ENCODE results near the gene CCDC107.
"Not testable (repeated sequence)": the region's sequence is repeated elsewhere in the genome, so short reads cannot be mapped to it uniquely, and the experiment has no call there.

The CCDC107 gene

GRCh38 chr9:35638751-35639150 lies 19.3 kb upstream of the CCDC107 start:
- not testable (repeated sequence) for H3K4me1 ChIP-seq (ENCODE audit: control insufficient read depth, insufficient read depth, low read length, unreplicated experiment); H3K27me3 ChIP-seq (ENCODE audit: insufficient read depth, low read length); H3K79me2 ChIP-seq (ENCODE audit: control insufficient read depth, insufficient read depth, low read length, unreplicated experiment); H3K4me3 ChIP-seq (ENCODE audit: low read depth, low read length); H2AFZ ChIP-seq (ENCODE audit: low read length, unreplicated experiment); H3K27ac ChIP-seq (ENCODE audit: low read depth, low read length); H3K36me3 ChIP-seq (ENCODE audit: insufficient read depth, low read length)

GRCh38 chr9:35639225-35639624 lies 18.9 kb upstream of the CCDC107 start:
- H3K27ac ChIP-seq (ENCODE audit: low read depth, low read length); H3K4me1 ChIP-seq (ENCODE audit: control insufficient read depth, insufficient read depth, low read length, unreplicated experiment); H3K36me3 ChIP-seq (ENCODE audit: insufficient read depth, low read length); H3K4me3 ChIP-seq (ENCODE audit: low read depth, low read length); H2AFZ ChIP-seq (ENCODE audit: low read length, unreplicated experiment); H3K27me3 ChIP-seq (ENCODE audit: insufficient read depth, low read length); H3K79me2 ChIP-seq (ENCODE audit: control insufficient read depth, insufficient read depth, low read length, unreplicated experiment): not testable (repeated sequence)

GRCh38 chr9:35639631-35640030 lies 18.5 kb upstream of the CCDC107 start:
- H3K4me3 ChIP-seq (ENCODE audit: low read depth, low read length), result no peak overlapping the region
- H3K27me3 ChIP-seq (ENCODE audit: insufficient read depth, low read length), result no peaks in the 10 kb centered on the region
- no peak overlapping the region for H3K27ac ChIP-seq (ENCODE audit: low read depth, low read length)
- H3K36me3 ChIP-seq (ENCODE audit: insufficient read depth, low read length), result no peaks in the 10 kb centered on the region
- H3K4me1 ChIP-seq (ENCODE audit: control insufficient read depth, insufficient read depth, low read length, unreplicated experiment), result peaks cover 4% of the 10 kb centered on the region
- no peak overlapping the region for H2AFZ ChIP-seq (ENCODE audit: low read length, unreplicated experiment)
- H3K79me2 ChIP-seq (ENCODE audit: control insufficient read depth, insufficient read depth, low read length, unreplicated experiment), result no peaks in the 10 kb centered on the region

GRCh38 chr9:35640431-35640830 lies 17.7 kb upstream of the CCDC107 start:
- H2AFZ ChIP-seq (ENCODE audit: low read length, unreplicated experiment); H3K4me3 ChIP-seq (ENCODE audit: low read depth, low read length); H3K79me2 ChIP-seq (ENCODE audit: control insufficient read depth, insufficient read depth, low read length, unreplicated experiment); H3K27me3 ChIP-seq (ENCODE audit: insufficient read depth, low read length); H3K27ac ChIP-seq (ENCODE audit: low read depth, low read length); H3K36me3 ChIP-seq (ENCODE audit: insufficient read depth, low read length); H3K4me1 ChIP-seq (ENCODE audit: control insufficient read depth, insufficient read depth, low read length, unreplicated experiment): not testable (repeated sequence)

- H3K4me1 ChIP-seq (ENCODE audit: control insufficient read depth, insufficient read depth, low read length, unreplicated experiment), result peaks cover 17% of the 10 kb centered on the region
- H3K27ac ChIP-seq (ENCODE audit: low read depth, low read length); H3K4me3 ChIP-seq (ENCODE audit: low read depth, low read length); H3K79me2 ChIP-seq (ENCODE audit: control insufficient read depth, insufficient read depth, low read length, unreplicated experiment); H2AFZ ChIP-seq (ENCODE audit: low read length, unreplicated experiment); H3K36me3 ChIP-seq (ENCODE audit: insufficient read depth, low read length); H3K27me3 ChIP-seq (ENCODE audit: insufficient read depth, low read length): not testable (repeated sequence)
Measured at GRCh38 chr9:35641478-35641877, 16.6 kb upstream of the CCDC107 start.

GRCh38 chr9:35643046-35643445 lies 15.0 kb upstream of the CCDC107 start:
- Histone ChIP-seq H3K4me1 (ENCODE audit: control insufficient read depth, insufficient read depth, low read length, unreplicated experiment) (peaks cover 21% of the 10 kb centered on the region), H3K4me3 (ENCODE audit: low read depth, low read length) (no peak overlapping the region), H3K79me2 (ENCODE audit: control insufficient read depth, insufficient read depth, low read length, unreplicated experiment) (no peaks in the 10 kb centered on the region), H3K27me3 (ENCODE audit: insufficient read depth, low read length) (no peaks in the 10 kb centered on the region), H2AFZ (ENCODE audit: low read length, unreplicated experiment) (no peak overlapping the region), H3K36me3 (ENCODE audit: insufficient read depth, low read length) (no peaks in the 10 kb centered on the region), H3K27ac (ENCODE audit: low read depth, low read length) (no peak overlapping the region)

- not testable (repeated sequence) for H3K27me3 ChIP-seq (ENCODE audit: insufficient read depth, low read length); H3K79me2 ChIP-seq (ENCODE audit: control insufficient read depth, insufficient read depth, low read length, unreplicated experiment); H2AFZ ChIP-seq (ENCODE audit: low read length, unreplicated experiment); H3K36me3 ChIP-seq (ENCODE audit: insufficient read depth, low read length); H3K27ac ChIP-seq (ENCODE audit: low read depth, low read length)
- peaks cover 46% of the 10 kb centered on the region for H3K4me1 ChIP-seq (ENCODE audit: control insufficient read depth, insufficient read depth, low read length, unreplicated experiment)
- peak overlapping the region; percentile 87 for H3K4me3 ChIP-seq (ENCODE audit: low read depth, low read length)
Measured at GRCh38 chr9:35645736-35646135, 12.4 kb upstream of the CCDC107 start.

GRCh38 chr9:35646153-35646532 lies 11.9 kb upstream of the CCDC107 start:
- Histone ChIP-seq H3K4me3 (ENCODE audit: low read depth, low read length) (peak overlapping the region; percentile 87), H3K36me3 (ENCODE audit: insufficient read depth, low read length) (no peaks in the 10 kb centered on the region), H3K79me2 (ENCODE audit: control insufficient read depth, insufficient read depth, low read length, unreplicated experiment) (no peaks in the 10 kb centered on the region), H3K4me1 (ENCODE audit: control insufficient read depth, insufficient read depth, low read length, unreplicated experiment) (peaks cover 46% of the 10 kb centered on the region), H2AFZ (ENCODE audit: low read length, unreplicated experiment) (peak overlapping the region; percentile 84), H3K27ac (ENCODE audit: low read depth, low read length) (peak overlapping the region; percentile 54; the same call in 1 of the 2 replicates), H3K27me3 (ENCODE audit: insufficient read depth, low read length) (no peaks in the 10 kb centered on the region)

GRCh38 chr9:35646533-35647265 lies 11.4 kb upstream of the CCDC107 start:
- no peaks in the 10 kb centered on the region for H3K27me3 ChIP-seq (ENCODE audit: insufficient read depth, low read length)
- H3K4me1 ChIP-seq (ENCODE audit: control insufficient read depth, insufficient read depth, low read length, unreplicated experiment), result peaks cover 46% of the 10 kb centered on the region
- peak overlapping the region; percentile 54; the same call in 1 of the 2 replicates for H3K27ac ChIP-seq (ENCODE audit: low read depth, low read length)
- no peaks in the 10 kb centered on the region for H3K79me2 ChIP-seq (ENCODE audit: control insufficient read depth, insufficient read depth, low read length, unreplicated experiment)
- H3K36me3 ChIP-seq (ENCODE audit: insufficient read depth, low read length), result no peaks in the 10 kb centered on the region
- H2AFZ ChIP-seq (ENCODE audit: low read length, unreplicated experiment), result peak overlapping the region; percentile 84
- peak overlapping the region; percentile 87 for H3K4me3 ChIP-seq (ENCODE audit: low read depth, low read length)

GRCh38 chr9:35649431-35650340 lies 8.4 kb upstream of the CCDC107 start:
- peak overlapping the region; percentile 4; the same call in 1 of the 2 replicates for H3K27ac ChIP-seq (ENCODE audit: low read depth, low read length)
- H3K79me2 ChIP-seq (ENCODE audit: control insufficient read depth, insufficient read depth, low read length, unreplicated experiment), result no peaks in the 10 kb centered on the region
- H3K4me3 ChIP-seq (ENCODE audit: low read depth, low read length), result no peak overlapping the region
- H2AFZ ChIP-seq (ENCODE audit: low read length, unreplicated experiment), result peak overlapping the region; percentile 9
- peaks cover 54% of the 10 kb centered on the region for H3K4me1 ChIP-seq (ENCODE audit: control insufficient read depth, insufficient read depth, low read length, unreplicated experiment)
- H3K36me3 ChIP-seq (ENCODE audit: insufficient read depth, low read length), result no peaks in the 10 kb centered on the region
- H3K27me3 ChIP-seq (ENCODE audit: insufficient read depth, low read length), result no peaks in the 10 kb centered on the region

Data from ACC112 (cell line).